Erythroblast (primary cell): Measurements from ENCODE around the gene ZNF862.

Source experiments
- GATA1 ChIP-seq: IDR thresholded peaks from 2 replicates; pipeline ENCODE4 v1.6.1; 2011; ENCODE audit warnings: low read depth, mild to moderate bottlenecking, control low read depth, low read length, moderate library complexity
- POLR2A ChIP-seq: IDR thresholded peaks from 2 replicates; pipeline ENCODE4 v1.6.1; 2011; ENCODE audit warnings: mild to moderate bottlenecking, low read length

DNA sequence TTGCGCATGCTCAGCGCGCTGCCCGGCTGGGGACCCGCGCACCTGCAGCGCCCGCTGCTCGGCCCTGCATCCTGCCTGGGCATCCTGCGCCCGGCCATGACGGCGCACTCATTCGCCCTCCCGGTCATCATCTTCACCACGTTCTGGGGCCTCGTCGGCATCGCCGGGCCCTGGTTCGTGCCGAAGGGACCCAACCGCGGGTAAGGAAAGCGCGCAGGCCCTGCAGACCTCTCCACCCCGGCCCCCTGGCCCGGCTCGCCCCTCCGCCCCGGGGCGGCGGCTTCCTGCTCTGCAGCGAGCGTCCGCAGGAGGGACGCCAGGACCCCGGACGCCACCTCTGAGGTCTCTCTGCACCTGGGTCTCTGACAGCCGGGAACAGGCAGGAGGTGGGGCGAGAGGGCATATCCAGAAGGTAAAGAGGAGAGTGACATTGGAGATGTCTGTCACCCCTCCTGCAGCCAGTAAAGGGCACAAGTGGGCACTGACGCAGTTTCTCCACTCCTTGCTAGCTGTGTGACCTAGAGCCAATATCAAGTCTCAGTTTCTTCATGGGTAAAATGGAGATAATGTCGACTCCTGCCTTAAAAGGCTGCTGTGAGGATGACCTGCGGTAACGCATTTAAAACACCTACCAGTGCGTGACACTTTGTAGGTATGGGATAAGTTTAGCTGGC, 35.9 kb downstream of the ZNF862 start:
- TF ChIP-seq POLR2A (no peak), GATA1 (no peak)
